GM21367 (cell line): ENCODE data around the gene AAK1.
"Not testable (repeated sequence)": the region's sequence is repeated elsewhere in the genome, so short reads cannot be mapped to it uniquely, and the experiment has no call there.

Source experiments
- ATAC-seq: cut with Tn5 transposase; IDR thresholded peaks from one replicate; pipeline ENCODE4 v1.9.1; 2021; ENCODE audit not compliant: unreplicated experiment

AAK1 gene

DNA sequence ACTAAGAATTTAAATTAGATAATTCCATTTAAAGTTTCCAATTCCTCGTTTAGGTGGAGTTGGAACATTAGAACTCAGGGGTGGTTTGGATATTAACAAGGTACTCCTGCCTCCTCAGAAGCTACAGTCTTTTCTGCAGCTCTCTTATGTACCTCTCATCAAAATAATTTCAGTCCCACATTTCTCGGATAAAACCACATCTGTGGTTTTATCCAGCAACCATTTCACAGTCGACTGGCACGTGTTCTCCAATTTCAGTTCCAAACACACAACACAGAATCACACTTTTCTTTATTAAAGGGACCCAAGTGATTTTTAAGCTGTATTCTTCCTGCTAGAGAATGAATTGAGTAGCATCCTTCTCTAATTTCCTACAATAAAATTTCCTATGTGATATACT lies 183.6 kb downstream of the AAK1 start:
- no peak for ATAC-seq

DNA sequence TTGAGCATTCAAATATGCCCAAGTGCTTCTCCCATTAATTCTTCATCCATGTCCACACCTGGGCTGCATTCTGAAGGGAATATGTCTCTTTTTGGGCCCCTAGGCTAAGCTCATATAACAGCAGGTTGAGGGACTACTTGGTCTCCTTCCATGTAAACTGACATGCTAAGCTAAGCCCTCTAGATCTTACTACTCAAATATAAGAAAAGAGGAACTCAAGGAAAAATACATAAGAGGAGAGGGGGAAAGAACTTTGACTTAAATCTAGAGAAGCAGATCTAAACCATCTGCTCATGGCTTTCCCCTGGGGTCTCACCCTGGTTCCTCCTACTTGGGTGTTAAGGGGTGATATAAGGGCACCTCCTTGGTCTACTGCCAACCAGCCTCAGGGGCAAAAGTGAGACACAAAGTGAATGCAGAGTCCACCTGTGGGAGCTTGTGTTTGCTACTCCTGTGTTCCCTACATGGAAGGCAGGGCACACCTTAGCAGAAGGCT lies 186.5 kb downstream of the AAK1 start:
- ATAC-seq: no peak

DNA sequence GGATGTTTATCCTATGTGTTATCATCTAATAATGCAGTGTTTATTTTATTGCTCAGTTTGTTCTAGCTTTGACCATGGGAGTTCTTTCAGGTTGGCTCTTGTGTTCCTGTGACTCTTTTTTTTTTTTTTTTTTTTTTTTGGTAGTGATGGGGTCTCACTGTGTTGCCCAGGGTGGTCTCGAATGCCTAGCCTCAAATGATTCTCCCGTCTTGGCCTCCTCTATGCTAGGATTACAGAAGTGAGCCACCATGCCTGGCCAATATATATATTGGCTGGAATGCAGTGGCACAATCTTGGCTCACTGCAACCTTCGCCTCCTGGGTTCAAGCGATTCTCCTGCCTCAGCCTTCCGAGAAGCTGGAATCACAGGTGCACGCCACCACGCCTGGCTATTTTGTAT lies 187.4 kb downstream of the AAK1 start:
- ATAC-seq: no peak

DNA sequence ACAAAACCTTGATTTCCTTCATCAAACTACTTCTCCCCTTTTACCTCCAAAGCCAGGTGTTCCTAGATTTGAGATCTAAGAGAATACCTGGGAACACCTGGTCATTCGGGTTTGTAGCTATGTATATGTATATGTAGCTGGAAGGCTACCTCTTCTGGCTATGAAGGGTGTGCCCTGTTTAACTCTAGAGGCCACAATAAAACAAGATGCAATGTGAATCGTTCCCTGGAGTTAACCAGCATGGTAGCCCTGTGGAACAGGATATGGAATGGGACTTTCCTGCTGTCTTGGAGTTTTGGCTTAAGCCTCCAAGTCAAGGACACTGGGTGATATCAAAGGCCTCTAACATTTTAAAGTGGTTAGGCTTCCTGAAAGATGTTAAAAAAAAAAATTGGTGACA lies 188.6 kb downstream of the AAK1 start:
- no peak for ATAC-seq

DNA sequence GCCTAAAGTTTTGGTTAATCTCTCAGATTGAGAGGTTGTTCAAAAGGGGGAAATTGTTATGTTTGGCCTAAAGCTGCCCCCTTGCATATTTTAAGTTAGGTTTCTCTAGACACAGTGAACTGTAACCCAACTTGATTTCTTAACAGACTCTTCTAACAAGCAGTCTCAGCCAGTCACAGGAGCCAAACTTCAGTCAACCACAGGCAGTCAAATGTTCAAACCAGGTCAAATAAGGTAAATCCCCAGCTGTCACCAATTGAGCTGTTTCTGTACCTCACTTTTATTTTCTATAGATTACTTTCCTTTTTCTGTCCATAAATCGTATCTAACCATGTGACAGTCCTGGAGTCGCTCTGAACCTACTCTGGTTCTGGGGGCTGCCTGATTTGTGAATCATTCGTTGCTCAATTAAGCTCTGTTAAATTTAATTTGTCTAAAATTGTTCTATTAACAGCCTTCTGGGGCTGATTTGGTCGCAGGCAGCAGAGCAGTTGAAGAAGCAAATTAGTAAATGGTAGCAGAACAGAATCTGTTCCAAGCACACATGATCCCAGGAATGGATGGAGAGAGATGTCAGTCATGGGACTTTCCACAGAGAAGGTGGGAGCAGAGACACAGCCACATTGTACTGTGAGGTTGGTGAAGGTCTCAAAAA lies 189.9 kb downstream of the AAK1 start:
- ATAC-seq: peak; percentile 72

DNA sequence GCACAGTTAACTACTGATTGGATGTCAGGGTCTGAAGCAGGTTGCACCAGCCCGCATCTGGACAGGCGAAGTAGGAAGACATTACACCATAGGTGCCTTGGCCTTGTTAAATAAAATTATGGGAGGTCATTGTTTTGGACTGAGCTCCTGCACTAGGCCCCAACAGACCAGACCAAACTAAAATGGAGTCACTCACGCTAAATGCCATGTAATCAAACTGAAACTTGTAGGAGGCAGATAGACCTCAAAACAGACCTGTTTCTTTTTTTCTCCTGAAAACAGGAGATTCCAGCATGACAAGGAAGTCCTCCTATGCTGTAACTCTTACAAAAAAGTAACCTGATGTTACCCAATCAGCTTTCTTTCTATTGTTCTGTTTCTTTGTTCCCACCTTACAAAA lies 190.9 kb downstream of the AAK1 start:
- ATAC-seq: no peak

DNA sequence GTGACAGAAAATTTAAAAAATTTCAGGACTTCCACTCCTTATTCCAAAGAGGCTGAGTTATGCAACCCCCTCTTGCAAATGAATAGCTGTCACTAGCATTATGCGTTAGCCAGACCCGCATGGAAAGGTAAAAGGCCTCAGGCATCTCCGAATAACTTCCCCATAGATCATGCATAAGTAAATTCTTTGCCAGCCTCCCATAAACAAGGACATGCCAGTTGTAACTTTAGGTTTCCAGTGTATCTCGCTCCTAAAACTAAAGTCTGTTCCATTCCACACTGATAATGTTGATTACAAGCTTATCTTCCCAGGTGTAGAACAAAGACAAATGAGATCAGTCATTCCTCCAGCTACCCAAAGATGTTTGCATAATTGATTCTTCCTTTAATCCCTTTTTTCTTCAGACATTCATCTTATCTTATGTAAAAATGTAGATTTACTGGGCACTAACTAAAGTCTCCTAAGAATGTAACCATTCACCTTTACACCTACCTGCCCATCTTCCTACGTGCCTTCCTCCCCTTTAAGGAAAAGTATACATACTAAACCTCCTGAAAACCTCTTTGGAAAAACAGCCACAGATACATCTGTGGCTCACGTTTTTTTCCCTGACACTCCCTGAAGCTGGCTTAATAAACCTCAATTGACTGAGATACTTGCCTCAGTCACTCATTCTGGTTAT lies 192.7 kb downstream of the AAK1 start:
- ATAC-seq: no peak

DNA sequence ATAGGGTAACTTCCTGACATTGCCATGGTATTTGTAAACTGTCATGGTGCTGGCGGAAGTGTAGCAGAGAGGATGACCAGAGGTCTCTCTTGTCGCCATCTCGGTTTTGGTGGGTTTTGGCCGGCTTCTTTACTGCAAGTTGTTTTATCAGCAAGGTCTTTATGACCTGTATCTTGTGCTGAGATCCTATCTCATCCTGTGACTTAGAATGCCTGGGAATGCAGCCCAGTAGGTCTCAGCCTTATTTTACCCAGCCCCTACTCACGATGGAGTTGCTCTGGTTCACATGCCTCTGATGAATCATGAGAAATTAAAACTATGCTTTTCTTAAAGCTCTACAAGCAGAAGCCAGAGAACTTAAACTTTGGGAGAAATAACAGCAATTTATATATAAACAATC lies 193.6 kb downstream of the AAK1 start:
- ATAC-seq: no peak

DNA sequence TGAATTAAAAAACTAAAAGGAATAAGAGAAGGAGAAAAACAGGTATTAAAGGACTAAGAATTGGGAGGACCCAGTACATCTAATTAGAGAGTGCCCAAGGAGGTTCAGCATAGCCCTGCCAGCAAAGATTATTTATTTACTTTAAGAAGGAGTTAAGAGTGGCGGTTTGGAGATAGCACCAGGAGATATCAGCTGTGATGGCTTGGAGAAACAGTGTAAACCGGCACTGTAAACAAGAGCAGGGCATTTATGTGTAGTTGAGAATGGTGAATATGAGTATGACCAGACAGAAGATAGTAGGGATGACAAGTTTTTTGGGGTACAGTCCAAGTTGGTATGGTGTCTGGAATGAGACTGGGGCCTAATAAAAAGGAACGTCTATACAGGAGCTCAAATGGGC lies 199.9 kb downstream of the AAK1 start:
- ATAC-seq: not testable (repeated sequence)

DNA sequence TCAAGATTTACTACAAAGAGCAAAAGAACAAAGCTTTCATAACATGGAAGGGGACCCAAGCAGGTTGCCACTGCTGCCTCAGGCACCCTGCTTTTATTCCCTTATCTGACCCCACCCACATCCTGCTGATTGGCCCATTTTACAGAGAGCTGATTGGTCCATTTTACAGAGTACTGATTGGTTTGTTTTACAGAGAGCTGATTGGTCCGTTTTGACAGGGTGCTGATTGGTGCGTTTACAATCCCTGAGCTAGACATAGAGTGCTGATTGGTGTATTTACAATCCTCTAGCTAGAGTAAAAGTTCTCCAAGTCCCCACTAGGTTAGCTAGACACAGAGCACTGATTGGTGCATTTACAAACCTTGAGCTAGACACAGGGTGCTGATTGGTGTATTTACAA lies 204.0 kb downstream of the AAK1 start:
- ATAC-seq: not testable (repeated sequence)

DNA sequence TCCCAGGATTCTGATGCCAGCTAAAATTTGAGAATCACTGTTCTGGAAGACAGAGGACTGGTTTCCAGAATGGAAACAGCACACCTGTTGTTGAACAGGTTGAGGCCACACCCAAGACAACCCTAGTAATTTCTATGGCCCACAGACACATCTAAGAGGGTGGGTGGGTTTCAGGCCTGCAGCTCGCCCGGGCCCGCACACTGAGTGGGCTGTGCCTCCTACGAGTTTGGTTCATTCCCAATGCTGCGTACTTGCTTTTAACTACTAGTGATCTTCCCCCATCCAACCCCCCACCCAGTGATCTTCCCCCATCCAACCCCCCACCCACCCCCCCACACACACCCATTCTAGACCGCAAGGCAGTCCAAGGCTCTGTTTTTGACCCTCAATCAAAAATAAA lies 205.0 kb downstream of the AAK1 start:
- no peak for ATAC-seq

DNA sequence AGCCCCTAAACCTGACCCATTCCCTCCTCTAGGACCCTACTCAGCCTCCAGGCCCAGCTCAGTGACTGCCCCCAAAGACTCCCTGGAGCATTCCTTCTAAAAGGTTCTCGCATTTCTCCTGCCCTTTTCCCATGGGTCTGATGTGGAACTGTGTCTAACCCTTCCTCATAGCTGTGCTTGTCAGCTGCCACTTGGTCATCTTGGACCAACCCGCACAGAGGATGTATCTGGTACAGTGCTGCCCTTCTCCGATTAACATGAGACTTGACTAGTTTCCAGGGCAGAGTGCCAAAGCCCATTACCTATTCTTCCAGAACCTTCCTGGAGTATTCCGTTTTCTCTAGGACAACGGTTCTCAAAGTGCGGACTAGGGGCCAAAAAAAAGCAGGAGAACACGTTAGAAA lies 205.8 kb downstream of the AAK1 start:
- ATAC-seq: no peak

DNA sequence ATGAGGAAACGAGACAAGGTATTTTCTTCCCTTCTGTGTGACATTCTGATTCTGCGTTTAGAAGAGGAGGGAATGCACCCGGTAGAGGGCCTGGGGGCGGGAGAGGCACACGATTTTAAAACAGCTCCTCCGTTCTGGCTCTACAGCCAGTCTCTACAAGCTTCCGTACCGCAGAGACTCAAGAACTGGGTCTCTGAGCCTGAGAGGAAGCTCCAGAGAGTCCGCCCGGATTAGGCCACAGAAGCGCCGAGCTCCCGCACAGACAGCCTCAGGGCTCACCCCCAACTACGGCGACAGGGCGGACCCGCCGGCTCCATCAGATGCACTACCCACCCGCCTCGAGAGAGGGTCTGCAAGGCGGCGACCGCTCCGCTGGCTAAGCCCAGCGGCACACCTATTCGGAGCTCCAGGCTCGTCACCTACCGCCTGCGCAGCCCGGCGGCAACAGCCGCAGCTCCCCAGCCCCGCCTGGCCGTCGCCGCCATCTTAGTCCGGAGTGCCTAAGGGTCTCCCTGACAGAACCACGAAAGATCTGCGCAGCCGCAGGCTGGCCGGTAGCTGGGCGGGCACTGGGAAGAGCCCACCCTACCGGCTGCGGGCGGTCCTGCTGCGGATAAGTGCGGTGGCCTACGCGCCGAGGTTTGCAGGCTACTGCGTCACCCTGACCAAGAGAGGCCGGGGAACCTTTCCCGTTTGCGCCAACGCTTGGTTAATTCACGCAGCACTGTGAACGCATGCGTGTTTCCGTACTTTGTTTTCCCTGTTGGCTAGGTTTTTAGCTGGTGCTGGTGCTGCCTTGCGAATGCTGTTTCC lies 206.4 kb downstream of the AAK1 start, which contains the start of gene NFU1:
TSS of gene NFU1 (minus strand) at position 498 of the 813 bp plus-strand sequence. CDS start at position 485, 13 bp downstream.
- ATAC-seq: peak; percentile 88

DNA sequence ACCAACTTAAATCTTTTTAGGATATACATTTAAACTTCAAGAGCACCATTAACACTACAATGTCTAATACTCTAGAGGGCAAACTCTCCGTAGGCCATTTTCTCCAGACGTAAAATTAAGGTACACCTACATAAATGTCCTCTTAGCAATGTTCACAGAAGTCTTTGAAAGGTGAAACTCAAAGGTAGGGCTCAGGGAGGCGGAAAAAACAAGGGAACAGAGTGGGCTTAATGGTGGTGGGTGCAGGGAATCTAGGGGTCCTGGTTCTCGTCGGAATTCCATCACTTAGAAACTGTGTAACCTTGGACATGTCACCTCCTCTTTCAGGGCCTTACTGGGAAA lies 207.0 kb downstream of the AAK1 start:
- no peak for ATAC-seq

DNA sequence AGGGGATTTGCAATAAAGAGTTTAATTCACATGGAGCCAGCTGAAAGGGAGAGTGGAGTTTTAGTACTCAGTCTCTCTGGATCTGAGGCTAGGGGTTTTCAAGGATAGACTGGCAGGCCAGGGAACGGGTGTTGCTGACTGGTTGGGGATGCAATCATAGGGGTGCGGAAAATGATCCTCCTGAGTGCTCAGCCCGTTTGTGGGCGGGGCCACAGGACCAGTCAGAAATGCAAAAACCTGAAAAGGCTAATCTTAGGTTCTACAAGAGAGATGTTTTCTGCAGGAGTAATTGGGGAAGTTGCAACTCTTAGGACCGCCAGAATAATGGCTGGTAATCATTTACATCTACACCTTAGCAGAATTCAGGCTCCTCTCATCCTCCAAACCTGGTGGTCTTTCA lies 208.8 kb downstream of the AAK1 start:
- ATAC-seq: no peak

DNA sequence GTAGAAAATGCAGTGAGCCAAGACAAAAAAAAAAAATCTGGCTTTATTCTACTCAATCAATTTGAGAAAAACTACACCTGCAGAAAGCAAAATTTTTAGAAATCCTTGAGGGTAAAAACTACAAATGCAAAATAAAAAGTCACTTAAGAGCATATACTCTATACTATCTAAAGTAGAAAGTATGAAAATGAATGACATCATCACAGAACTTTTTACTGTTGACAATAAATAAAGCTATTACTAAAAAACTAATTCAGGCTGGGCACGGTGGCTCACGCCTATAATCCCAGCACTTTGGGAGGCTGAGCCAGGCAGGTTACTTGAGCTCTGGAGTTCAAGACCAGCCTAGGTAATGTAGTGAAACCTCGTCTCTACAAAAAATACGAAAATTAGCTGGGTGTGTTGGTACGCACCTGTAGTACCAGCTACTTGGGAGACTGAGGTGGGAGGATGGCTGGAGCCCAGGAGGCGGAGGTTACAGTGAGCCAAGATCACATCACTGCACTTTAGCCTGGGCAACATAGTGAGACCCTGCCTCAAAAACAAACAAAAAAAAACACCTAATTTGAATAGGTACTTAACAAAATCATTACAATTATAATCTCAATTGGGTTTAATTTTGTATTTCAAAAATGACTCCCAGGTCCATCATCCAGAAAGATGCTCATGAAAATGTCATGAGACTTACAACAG lies 213.9 kb downstream of the AAK1 start:
- no peak for ATAC-seq

DNA sequence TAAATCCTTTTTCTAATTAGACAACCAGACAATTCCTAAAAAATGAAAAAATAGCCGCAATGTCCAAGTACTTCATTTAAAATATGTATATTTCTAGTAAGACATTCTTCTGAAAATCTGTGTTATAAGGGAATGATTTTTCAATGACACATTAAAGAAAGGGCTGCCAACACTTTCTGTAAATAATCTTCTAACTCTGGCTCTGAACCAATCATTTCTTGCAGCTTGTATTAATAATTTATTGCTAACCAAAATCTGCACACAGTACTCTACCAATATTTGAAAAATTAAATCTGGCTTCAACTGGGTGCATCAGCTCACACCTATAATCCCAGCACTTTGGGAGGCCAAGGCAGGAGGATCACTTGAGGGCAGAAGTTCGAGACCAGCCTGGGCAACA lies 214.6 kb downstream of the AAK1 start:
- no peak for ATAC-seq

DNA sequence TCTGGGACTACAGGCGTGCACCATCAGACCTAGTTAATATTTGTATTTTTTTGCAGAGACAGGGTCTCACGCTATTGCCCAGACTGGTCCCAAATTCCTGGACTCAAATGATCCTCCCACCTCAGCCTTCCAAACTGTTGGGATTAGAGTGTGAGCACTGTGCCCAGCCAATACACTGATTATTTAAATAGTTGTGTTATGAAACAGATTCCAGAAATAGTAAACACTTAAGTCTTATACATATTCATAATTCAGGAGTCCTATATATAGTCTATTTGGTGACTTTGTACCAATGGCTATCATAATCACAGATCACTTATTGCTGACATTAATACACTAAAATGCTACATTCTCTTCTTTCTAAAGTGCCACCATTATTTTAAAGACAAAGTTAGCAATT lies 219.1 kb downstream of the AAK1 start:
- no peak for ATAC-seq

DNA sequence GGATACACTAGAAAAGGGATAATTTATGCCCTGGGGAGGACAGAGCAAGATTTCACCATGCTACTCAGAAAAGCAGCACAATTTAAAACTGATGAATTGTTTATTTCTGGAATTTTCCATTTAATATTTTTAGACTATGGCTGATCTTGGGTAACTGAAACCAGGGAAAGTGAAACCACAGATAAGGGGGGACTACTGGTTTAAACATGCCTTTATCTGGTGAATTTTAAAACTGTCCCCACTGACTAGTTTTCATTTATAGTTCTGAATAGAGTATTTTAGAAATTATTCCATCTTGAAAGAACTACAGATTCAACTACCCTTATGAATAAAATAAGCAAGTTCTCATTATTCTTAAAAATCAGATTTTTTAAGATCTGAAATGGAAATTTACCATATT lies 221.3 kb downstream of the AAK1 start:
- ATAC-seq: no peak

DNA sequence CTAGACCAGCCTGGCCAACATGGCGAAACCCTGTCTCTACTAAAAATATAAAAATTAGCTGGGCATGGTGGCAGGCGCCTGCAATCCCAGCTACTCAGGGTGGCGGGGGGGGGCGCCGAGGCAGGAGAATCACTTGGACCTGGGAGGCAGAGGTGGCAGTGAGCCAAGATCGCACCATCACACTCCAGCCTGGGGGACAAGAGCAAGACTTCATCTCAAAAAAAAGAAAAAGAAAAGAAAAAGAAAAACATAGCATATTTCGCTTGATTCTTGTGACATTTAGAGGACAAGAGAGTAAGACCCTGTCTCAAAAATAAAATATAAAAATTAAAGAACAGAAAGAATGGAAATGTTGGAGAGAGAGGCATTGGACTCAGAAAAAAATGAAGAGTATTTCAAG lies 224.4 kb downstream of the AAK1 start:
- not testable (repeated sequence) for ATAC-seq

DNA sequence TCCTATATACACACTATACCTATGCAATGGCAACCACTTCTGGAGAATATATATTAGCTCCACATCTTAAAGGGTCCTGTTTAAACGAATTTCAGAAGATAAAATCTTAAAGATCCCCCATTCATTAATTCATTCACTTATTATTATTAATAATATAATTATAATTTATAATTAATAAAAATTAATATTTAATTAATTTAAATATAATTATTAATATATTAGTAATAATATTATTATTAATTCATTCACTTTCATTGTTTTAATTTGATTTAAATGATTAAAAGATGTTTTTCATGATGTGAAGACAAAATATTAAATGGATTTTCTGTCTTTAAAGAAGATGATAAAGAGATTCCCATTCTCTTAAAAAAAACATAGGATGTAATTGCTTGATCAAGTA lies 227.4 kb downstream of the AAK1 start:
- no peak for ATAC-seq
